Loucy (cell line): ENCODE measurements around the gene IFT88.

Experiments
- H2AFZ ChIP-seq: fragments of 200-600 bp; sonication (generic); 2 replicates; pipeline ENCODE4 v1.6.0; 2016; ENCODE audit warnings: antibody characterized with exemption, mild to moderate bottlenecking, low read length, moderate library complexity
- H3F3A ChIP-seq: fragments of 200-600 bp; 2 replicates; pipeline ENCODE4 v1.6.0; 2016; ENCODE audit warnings: antibody characterized with exemption, low read depth, mild to moderate bottlenecking
- H3K27me3 ChIP-seq: fragments of 200-600 bp; sonication (generic); 2 replicates; pipeline ENCODE4 v1.6.1; 2014; ENCODE audit warnings: low read length, mild to moderate bottlenecking; ENCODE audit not compliant: insufficient read depth, poor library complexity, severe bottlenecking
- H3K36me3 ChIP-seq: fragments of 200-600 bp; sonication (generic); 2 replicates; pipeline ENCODE4 v1.6.1; 2016; ENCODE audit warnings: low read length; ENCODE audit not compliant: insufficient read depth
- H3K4me1 ChIP-seq: fragments of 200-600 bp; sonication (generic); 2 replicates; pipeline ENCODE4 v1.5.1; 2014; ENCODE audit warnings: low read length, mild to moderate bottlenecking; ENCODE audit not compliant: insufficient read depth, poor library complexity, severe bottlenecking
- H3K4me2 ChIP-seq: fragments of 200-600 bp; sonication (generic); 2 replicates; pipeline ENCODE4 v1.6.0; 2014; ENCODE audit warnings: antibody characterized with exemption, low read length, low read depth, mild to moderate bottlenecking; ENCODE audit not compliant: poor library complexity, severe bottlenecking
- H3K4me3 ChIP-seq: fragments of 200-600 bp; sonication (generic); 2 replicates; pipeline ENCODE4 v1.5.1; 2014; ENCODE audit warnings: low read length, mild to moderate bottlenecking, mixed read lengths; ENCODE audit not compliant: poor library complexity, severe bottlenecking
- H3K79me2 ChIP-seq: fragments of 200-600 bp; sonication (generic); 2 replicates; pipeline ENCODE4 v1.6.1; 2014; ENCODE audit warnings: low read length; ENCODE audit not compliant: insufficient read depth
- H3K9ac ChIP-seq: fragments of 200-600 bp; sonication (generic); 2 replicates; pipeline ENCODE4 v1.6.0; 2014; ENCODE audit warnings: mild to moderate bottlenecking, low read depth, low read length, moderate library complexity; ENCODE audit not compliant: poor library complexity, severe bottlenecking
- H3K9me2 ChIP-seq: fragments of 200-600 bp; sonication (generic); replicated peaks from 2 replicates; pipeline ENCODE4 v1.6.1; 2016; ENCODE audit warnings: low read depth, low read length, mixed read lengths
- H3K9me3 ChIP-seq: fragments of 200-600 bp; sonication (generic); 2 replicates; pipeline ENCODE4 v1.6.1; 2014; ENCODE audit warnings: mild to moderate bottlenecking, antibody characterized with exemption, low read length, low read depth; ENCODE audit not compliant: insufficient read depth
- H4K20me1 ChIP-seq: fragments of 200-600 bp; sonication (generic); 2 replicates; pipeline ENCODE4 v1.6.0; 2014; ENCODE audit warnings: antibody characterized with exemption, low read length, mild to moderate bottlenecking; ENCODE audit not compliant: insufficient read depth, poor library complexity, severe bottlenecking
- CTCF ChIP-seq: fragments of 200-600 bp; sonication (generic); conservative IDR thresholded peaks from 2 replicates; pipeline ENCODE4 v1.5.1; 2014; ENCODE audit warnings: mild to moderate bottlenecking, antibody characterized with exemption, low read length
- EZH2phosphoT487 ChIP-seq: fragments of 200-600 bp; IDR thresholded peaks from 2 replicates; pipeline ENCODE4 v1.6.1; 2018; ENCODE audit warnings: antibody characterized with exemption, mild to moderate bottlenecking, moderate library complexity, borderline replicate concordance

IFT88 gene

GRCh38 chr13:20719783-20720182 lies 152.8 kb downstream of the IFT88 start:
- Histone ChIP-seq H3F3A (no peaks in the 10 kb centered on the region), H3K4me3 (no peak overlapping the region), H3K36me3 (no peaks in the 10 kb centered on the region), H3K79me2 (no peaks in the 10 kb centered on the region), H3K4me2 (no peak overlapping the region), H3K9me3 (no peaks in the 10 kb centered on the region), H2AFZ (no peak overlapping the region), H3K9ac (no peak overlapping the region), H3K27me3 (no peaks in the 10 kb centered on the region), H3K4me1 (no peaks in the 10 kb centered on the region), H4K20me1 (no peaks in the 10 kb centered on the region), H3K9me2 (no peaks in the 10 kb centered on the region)
- no peak for TF ChIP-seq EZH2phosphoT487
- TF ChIP-seq CTCF, result no peak

- Histone ChIP-seq H2AFZ (no peak overlapping the region), H3F3A (no peaks in the 10 kb centered on the region), H3K9ac (no peak overlapping the region), H4K20me1 (no peaks in the 10 kb centered on the region), H3K4me2 (no peak overlapping the region), H3K4me3 (no peak overlapping the region), H3K36me3 (no peaks in the 10 kb centered on the region), H3K4me1 (no peaks in the 10 kb centered on the region), H3K27me3 (no peaks in the 10 kb centered on the region), H3K79me2 (no peaks in the 10 kb centered on the region), H3K9me3 (no peaks in the 10 kb centered on the region), H3K9me2 (no peaks in the 10 kb centered on the region)
- TF ChIP-seq CTCF (no peak), EZH2phosphoT487 (no peak)
Measured at GRCh38 chr13:20720499-20720898, 153.5 kb downstream of the IFT88 start.

- H3K27me3 ChIP-seq, result no peaks in the 10 kb centered on the region
- H2AFZ ChIP-seq, result no peak overlapping the region
- H3K9me2 ChIP-seq, result no peaks in the 10 kb centered on the region
- no peak overlapping the region for H3K4me3 ChIP-seq
- no peaks in the 10 kb centered on the region for H3K36me3 ChIP-seq
- H4K20me1 ChIP-seq, result no peaks in the 10 kb centered on the region
- H3F3A ChIP-seq, result no peaks in the 10 kb centered on the region
- H3K4me2 ChIP-seq, result no peak overlapping the region
- no peaks in the 10 kb centered on the region for H3K79me2 ChIP-seq
- H3K9ac ChIP-seq, result no peak overlapping the region
- H3K9me3 ChIP-seq, result no peaks in the 10 kb centered on the region
- TF ChIP-seq CTCF (no peak), EZH2phosphoT487 (no peak)
- no peaks in the 10 kb centered on the region for H3K4me1 ChIP-seq
Measured at GRCh38 chr13:20721058-20721453, 154.1 kb downstream of the IFT88 start.
